ENCODE measurements around the gene RALA.

- peak; percentile 77 for TF ChIP-seq MAX (IDR thresholded peaks at IDR 0.05)
- TF ChIP-seq POLR2AphosphoS5 (IDR thresholded peaks at IDR 0.05; ENCODE audit: low read depth, low read length): peak; percentile 95
- TF ChIP-seq ZBTB33 (IDR thresholded peaks at IDR 0.05; ENCODE audit: extremely low read depth, insufficient replicate concordance, low read length): no peak
- no peak for TF ChIP-seq CTCF (IDR thresholded peaks at IDR 0.05 in 2 of 3, conservative IDR thresholded peaks at IDR 0.05 in 1 of 3; ENCODE audit: borderline replicate concordance in 1 of 3, insufficient read depth in 1 of 3, low read depth in 2 of 3, low read length in 2 of 3)
- TF ChIP-seq EZH2phosphoT487 (IDR thresholded peaks at IDR 0.05; ENCODE audit: borderline replicate concordance): no peak
- TF ChIP-seq EZH2 (IDR thresholded peaks at IDR 0.05): no peak
- peak; percentile 75 for TF ChIP-seq EGR1 (IDR thresholded peaks at IDR 0.05; ENCODE audit: low read depth)
- TF ChIP-seq CBX3 (IDR thresholded peaks at IDR 0.05; ENCODE audit: low read depth): 0 out of 2 replicates have a peak, but pooled peaks have one; percentile 34
- TF ChIP-seq ZNF274 (IDR thresholded peaks at IDR 0.05; ENCODE audit: low read depth, low read length): no peak
- peak; percentile 75 for TF ChIP-seq POLR2A (IDR thresholded peaks at IDR 0.05; ENCODE audit: borderline replicate concordance, extremely low read depth, insufficient read depth, insufficient read length)
- TF ChIP-seq REST (IDR thresholded peaks at IDR 0.05; ENCODE audit: low read depth): no peak
- no peak for TF ChIP-seq ATF3 (IDR thresholded peaks at IDR 0.05)
- TF ChIP-seq SP1 (IDR thresholded peaks at IDR 0.05; ENCODE audit: low read depth): no peak; the same call in 1 of the 2 replicates
Measured at GRCh38 chr7:39623047-39623731, at the start of gene RALA.
